Trophoblast cell (in vitro differentiated cells and primary cell): ENCODE results near the gene BMPR2.
A peak's percentile ranks its signal among the peaks of the same experiment; 100 is the strongest.

Source experiments
- DNase-seq, 2 donors: peaks; one replicate each; pipeline ENCODE4 v3.0.0-alpha.2; 2016
- H2AFZ ChIP-seq: 2 replicates; pipeline ENCODE4 v1.6.1; 2013; ENCODE audit warnings: low read length, moderate library complexity, mild to moderate bottlenecking; ENCODE audit not compliant: insufficient read depth, poor library complexity
- H2AK5ac ChIP-seq: 2 replicates; pipeline ENCODE4 v1.6.1; 2013; ENCODE audit warnings: mild to moderate bottlenecking, low read length
- H2BK120ac ChIP-seq: 2 replicates; pipeline ENCODE4 v1.6.1; 2013; ENCODE audit warnings: low read length, mild to moderate bottlenecking, moderate library complexity; ENCODE audit not compliant: insufficient read depth, poor library complexity
- H2BK12ac ChIP-seq: 2 replicates; pipeline ENCODE4 v1.6.1; 2013; ENCODE audit warnings: mild to moderate bottlenecking, low read length, moderate library complexity
- H2BK5ac ChIP-seq: 2 replicates; pipeline ENCODE4 v1.6.1; 2013; ENCODE audit warnings: low read length, low read depth, moderate library complexity, mild to moderate bottlenecking; ENCODE audit not compliant: poor library complexity
- H3K14ac ChIP-seq: 2 replicates; pipeline ENCODE4 v1.6.1; 2013; ENCODE audit warnings: mild to moderate bottlenecking, low read length
- H3K18ac ChIP-seq: 2 replicates; pipeline ENCODE4 v1.6.1; 2013; ENCODE audit warnings: mild to moderate bottlenecking, low read length
- H3K23ac ChIP-seq: 2 replicates; pipeline ENCODE4 v1.6.1; 2013; ENCODE audit warnings: low read length
- H3K27ac ChIP-seq: 2 replicates; pipeline ENCODE4 v1.5.1; 2013; ENCODE audit warnings: low read depth, mild to moderate bottlenecking, inconsistent platforms, low read length, moderate library complexity
- H3K27me3 ChIP-seq: 2 replicates; pipeline ENCODE4 v1.6.1; 2013; ENCODE audit warnings: inconsistent platforms, mild to moderate bottlenecking, low read length, moderate library complexity; ENCODE audit not compliant: insufficient read depth
- H3K36me3 ChIP-seq, 2 experiments: 1 replicate in 1 of 2; 2 replicates in 1 of 2; pipeline ENCODE4 v1.6.1; 2013; ENCODE audit warnings: low read length in 2 of 2, mild to moderate bottlenecking in 2 of 2, moderate library complexity in 1 of 2; ENCODE audit not compliant: insufficient read depth in 2 of 2, control insufficient read depth in 1 of 2
- H3K4ac ChIP-seq: 2 replicates; pipeline ENCODE4 v1.6.1; 2013; ENCODE audit warnings: low read depth, mild to moderate bottlenecking, low read length, moderate library complexity
- H3K4me1 ChIP-seq, 2 experiments: 1 replicate in 1 of 2; 2 replicates in 1 of 2; pipeline ENCODE4 v1.6.1; 2013; ENCODE audit warnings: low read length in 2 of 2, mild to moderate bottlenecking in 2 of 2, moderate library complexity in 1 of 2; ENCODE audit not compliant: insufficient read depth in 2 of 2, control insufficient read depth in 1 of 2
- H3K4me2 ChIP-seq: 2 replicates; pipeline ENCODE4 v1.6.1; 2013; ENCODE audit warnings: inconsistent platforms, mild to moderate bottlenecking, low read length, moderate library complexity
- H3K4me3 ChIP-seq: 2 replicates; pipeline ENCODE4 v1.5.1; 2013; ENCODE audit warnings: mild to moderate bottlenecking, low read depth, low read length, inconsistent platforms
- H3K79me1 ChIP-seq: one replicate; pipeline ENCODE4 v1.6.1; 2013; ENCODE audit warnings: low read length
- H3K79me2 ChIP-seq: 2 replicates; pipeline ENCODE4 v1.6.1; 2013; ENCODE audit warnings: low read length, mild to moderate bottlenecking; ENCODE audit not compliant: control insufficient read depth, insufficient read depth, poor library complexity
- H3K9ac ChIP-seq: 2 replicates; pipeline ENCODE4 v1.6.1; 2013; ENCODE audit warnings: mild to moderate bottlenecking, low read length
- H3K9me3 ChIP-seq: 2 replicates; pipeline ENCODE4 v1.6.1; 2013; ENCODE audit warnings: low read depth, mild to moderate bottlenecking, control low read depth, inconsistent platforms, low read length; ENCODE audit not compliant: insufficient read depth
- H4K12ac ChIP-seq: 2 replicates; pipeline ENCODE4 v1.6.1; 2013; ENCODE audit warnings: low read depth, mild to moderate bottlenecking, low read length, moderate library complexity
- H4K8ac ChIP-seq: 2 replicates; pipeline ENCODE4 v1.6.1; 2013; ENCODE audit warnings: low read depth, mild to moderate bottlenecking, low read length, moderate library complexity
- H4K91ac ChIP-seq: one replicate; pipeline ENCODE4 v1.6.1; 2013; ENCODE audit warnings: low read depth, mild to moderate bottlenecking, low read length, moderate library complexity
- WGBS: extraction: QIAGEN DNeasy Blood & Tissue Kit; methylation state at CpG from one replicate; pipeline ENCODE4 v1.1.7; 2013; ENCODE audit warnings: missing lambda C conversion rate; ENCODE audit not compliant: insufficient read length, insufficient coverage; ENCODE audit errors: extremely low coverage; 5-methylcytosine and 5-hydroxymethylcytosine counted together

BMPR2 gene

GRCh38 chr2:202541137-202541536, 165.0 kb downstream of the BMPR2 start:
- no peak for DNase-seq
- no peak overlapping the region for H2BK5ac ChIP-seq
- no peaks in the 10 kb centered on the region for H3K27me3 ChIP-seq
- WGBS, result no CpG with 5 or more reads among the region's 3 CpGs
- no peak overlapping the region for H2AK5ac ChIP-seq
- no peak overlapping the region for H3K9ac ChIP-seq
- H2AFZ ChIP-seq, result no peak overlapping the region
- H3K79me2 ChIP-seq, result no peaks in the 10 kb centered on the region
- no peak overlapping the region for H3K23ac ChIP-seq
- H3K27ac ChIP-seq, result no peak overlapping the region
- no peak overlapping the region for H4K12ac ChIP-seq
- H4K8ac ChIP-seq, result no peak overlapping the region
- H3K36me3 ChIP-seq, result peaks cover 2 to 16% of the 10 kb centered on the region in 2 experiments
- H3K4ac ChIP-seq, result no peak overlapping the region
- no peak overlapping the region for H4K91ac ChIP-seq
- H3K4me1 ChIP-seq, result no peaks in the 10 kb centered on the region
- no peak overlapping the region for H3K14ac ChIP-seq
- H3K9me3 ChIP-seq, result no peaks in the 10 kb centered on the region
- H2BK120ac ChIP-seq, result no peak overlapping the region
- no peak overlapping the region for H3K4me3 ChIP-seq
- no peak overlapping the region for H2BK12ac ChIP-seq
- H3K18ac ChIP-seq, result no peak overlapping the region
- H3K79me1 ChIP-seq, result no peaks in the 10 kb centered on the region
- no peak overlapping the region for H3K4me2 ChIP-seq

DNA sequence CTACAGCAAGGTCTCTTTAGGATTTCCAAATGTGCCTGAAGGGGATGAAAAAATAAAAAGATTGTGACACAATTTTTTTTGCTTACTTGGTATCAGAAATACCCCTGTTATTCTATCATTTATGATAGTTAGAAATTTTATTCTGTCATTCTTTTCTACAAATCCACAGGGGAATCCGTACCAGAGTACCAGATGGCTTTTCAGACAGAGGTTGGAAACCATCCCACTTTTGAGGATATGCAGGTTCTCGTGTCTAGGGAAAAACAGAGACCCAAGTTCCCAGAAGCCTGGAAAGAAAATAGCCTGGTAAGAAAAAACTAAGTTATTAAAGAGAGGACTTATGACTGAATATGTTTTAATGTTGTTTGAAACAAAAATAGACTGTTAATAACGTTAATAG, 166.0 kb downstream of the BMPR2 start:
- DNase-seq, result no peak
- no peaks in the 10 kb centered on the region for H3K79me1 ChIP-seq

GRCh38 chr2:202545523-202545922, 169.4 kb downstream of the BMPR2 start:
- Histone ChIP-seq H2BK12ac (no peak overlapping the region), H3K4me2 (no peak overlapping the region), H3K79me2 (no peaks in the 10 kb centered on the region), H3K9ac (no peak overlapping the region), H2AK5ac (no peak overlapping the region), H3K27me3 (no peaks in the 10 kb centered on the region), H4K8ac (no peak overlapping the region), H3K9me3 (no peaks in the 10 kb centered on the region), H3K79me1 (no peaks in the 10 kb centered on the region), H3K36me3 (peaks cover 10 to 12% of the 10 kb centered on the region in 2 experiments), H2BK5ac (no peak overlapping the region), H3K14ac (no peak overlapping the region), H3K27ac (no peak overlapping the region), H2BK120ac (no peak overlapping the region), H3K23ac (no peak overlapping the region), H3K4me3 (no peak overlapping the region), H2AFZ (no peak overlapping the region), H3K18ac (no peak overlapping the region), H4K12ac (no peak overlapping the region), H3K4me1 (peaks cover 0 to 4% of the 10 kb centered on the region in 2 experiments), H3K4ac (no peak overlapping the region), H4K91ac (no peak overlapping the region)
- peak; percentile 10 to 81 for DNase-seq
- no CpG with 5 or more reads among the region's 1 CpG for WGBS

More for the DNA sequence above, 166.0 kb downstream of the BMPR2 start:
- Histone ChIP-seq H2BK12ac (no peak overlapping the region), H3K9ac (no peak overlapping the region), H3K23ac (no peak overlapping the region), H4K91ac (no peak overlapping the region), H2BK120ac (no peak overlapping the region), H3K4ac (no peak overlapping the region), H3K4me1 (peaks cover 0 to 4% of the 10 kb centered on the region in 2 experiments), H3K4me2 (no peak overlapping the region), H2BK5ac (no peak overlapping the region), H3K27me3 (no peaks in the 10 kb centered on the region), H4K12ac (no peak overlapping the region), H3K18ac (no peak overlapping the region), H2AK5ac (no peak overlapping the region), H2AFZ (no peak overlapping the region), H4K8ac (no peak overlapping the region), H3K36me3 (peaks cover 2 to 12% of the 10 kb centered on the region in 2 experiments), H3K14ac (no peak overlapping the region), H3K79me2 (no peaks in the 10 kb centered on the region), H3K4me3 (no peak overlapping the region), H3K9me3 (no peaks in the 10 kb centered on the region), H3K27ac (no peak overlapping the region)
- WGBS, result no CpG with 5 or more reads among the region's 3 CpGs

DNA sequence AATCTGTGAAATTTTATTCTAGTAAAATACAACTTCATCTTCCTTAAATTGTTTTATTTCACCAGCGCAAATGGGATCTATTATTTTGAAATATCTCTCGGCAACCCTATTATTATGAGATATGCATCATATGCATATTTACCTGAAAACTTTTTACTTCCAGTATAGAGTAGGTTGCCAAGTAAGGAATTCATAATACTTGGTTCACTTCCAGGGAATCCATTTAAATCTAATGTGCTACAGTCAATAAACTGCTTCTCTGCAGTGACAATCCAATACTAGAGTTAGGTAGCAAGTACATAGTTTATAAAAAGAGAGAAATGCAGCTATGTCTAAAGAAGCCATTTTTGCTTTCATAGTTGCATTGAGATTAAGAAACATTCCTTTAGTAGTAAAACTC, 169.8 kb downstream of the BMPR2 start:
- Histone ChIP-seq H3K23ac (no peak overlapping the region), H3K4ac (no peak overlapping the region), H2AFZ (no peak overlapping the region), H3K9me3 (no peaks in the 10 kb centered on the region), H2BK120ac (no peak overlapping the region), H4K91ac (no peak overlapping the region), H2BK5ac (no peak overlapping the region), H2BK12ac (no peak overlapping the region), H4K12ac (no peak overlapping the region), H3K79me2 (no peaks in the 10 kb centered on the region), H4K8ac (no peak overlapping the region), H3K36me3 (peaks cover 10 to 12% of the 10 kb centered on the region in 2 experiments), H3K79me1 (no peaks in the 10 kb centered on the region), H3K27ac (no peak overlapping the region), H3K4me3 (no peak overlapping the region), H2AK5ac (no peak overlapping the region), H3K4me2 (no peak overlapping the region), H3K14ac (no peak overlapping the region), H3K9ac (no peak overlapping the region), H3K18ac (no peak overlapping the region), H3K4me1 (peaks cover 0 to 4% of the 10 kb centered on the region in 2 experiments), H3K27me3 (no peaks in the 10 kb centered on the region)
- no CpG with 5 or more reads among the region's 2 CpGs for WGBS
- DNase-seq, result peak in 1 of 2 donors; percentile 42
